Esophagus squamous epithelium (tissue), 4 donors: ENCODE measurements around the gene GGCT.

ENCODE experiments used
- CTCF ChIP-seq, 6 experiments: fragments of 450-650 bp in 4 of 6; fragments of 200-600 bp in 2 of 6; sonication (generic) in 2 of 6; IDR thresholded peaks; one replicate each; pipeline ENCODE4 v1.5.1; 2016 to 2019; ENCODE audit warnings: antibody characterized with exemption in 6 of 6, mild to moderate bottlenecking in 4 of 6, moderate library complexity in 4 of 6
- POLR2A ChIP-seq, 4 donors: fragments of 450-650 bp; IDR thresholded peaks; one replicate each; pipeline ENCODE4 v1.6.1; 2017; ENCODE audit warnings: antibody characterized with exemption in 4 of 4, mild to moderate bottlenecking in 4 of 4, moderate library complexity in 3 of 4

GRCh38 chr7:30452280-30452930 lies 52.2 kb downstream of the GGCT start:
- TF ChIP-seq CTCF (IDR thresholded peaks at IDR 0.05): no peak
- TF ChIP-seq POLR2A (IDR thresholded peaks at IDR 0.05): no peak
